HG02870 (cell line): ENCODE measurements around the gene HSPB6.
"Not testable (repeated sequence)": the region's sequence is repeated elsewhere in the genome, so short reads cannot be mapped to it uniquely, and the experiment has no call there.

Source experiments
- ATAC-seq: cut with Tn5 transposase; IDR thresholded peaks from one replicate; pipeline ENCODE4 v1.9.1; 2021; ENCODE audit warnings: mild to moderate bottlenecking, moderate library complexity; ENCODE audit not compliant: unreplicated experiment

Gene HSPB6

GRCh38 chr19:35732540-35733179, 24.2 kb downstream of the HSPB6 start:
- ATAC-seq: no peak

- no peak for ATAC-seq
Observed at GRCh38 chr19:35731779-35732405, 24.9 kb downstream of the HSPB6 start.

GRCh38 chr19:35731353-35731752, 25.5 kb downstream of the HSPB6 start:
- no peak for ATAC-seq

GRCh38 chr19:35730326-35730725, 26.5 kb downstream of the HSPB6 start:
- ATAC-seq: no peak

- ATAC-seq: no peak
Observed at GRCh38 chr19:35729763-35730162, 27.1 kb downstream of the HSPB6 start.

GRCh38 chr19:35729021-35729420, 27.8 kb downstream of the HSPB6 start:
- no peak for ATAC-seq

- no peak for ATAC-seq
Observed at GRCh38 chr19:35727956-35728706, 28.7 kb downstream of the HSPB6 start.

GRCh38 chr19:35727053-35727955, 29.5 kb downstream of the HSPB6 start:
- no peak for ATAC-seq

- no peak for ATAC-seq
Observed at GRCh38 chr19:35725216-35725861, 31.5 kb downstream of the HSPB6 start.

GRCh38 chr19:35724560-35724959, 32.3 kb downstream of the HSPB6 start:
- ATAC-seq: no peak

GRCh38 chr19:35724132-35724531, 32.7 kb downstream of the HSPB6 start:
- not testable (repeated sequence) for ATAC-seq

GRCh38 chr19:35723671-35724070, 33.2 kb downstream of the HSPB6 start:
- ATAC-seq: no peak

GRCh38 chr19:35722897-35723296, 33.9 kb downstream of the HSPB6 start:
- no peak for ATAC-seq

GRCh38 chr19:35722461-35722860, 34.4 kb downstream of the HSPB6 start:
- no peak for ATAC-seq

- ATAC-seq: no peak
Observed at GRCh38 chr19:35721374-35721773, 35.5 kb downstream of the HSPB6 start.

- ATAC-seq: no peak
Observed at GRCh38 chr19:35720648-35721047, 36.2 kb downstream of the HSPB6 start.

GRCh38 chr19:35720163-35720524, 36.7 kb downstream of the HSPB6 start:
- no peak for ATAC-seq

GRCh38 chr19:35719402-35720162, 37.2 kb downstream of the HSPB6 start:
- ATAC-seq: no peak

- ATAC-seq: no peak
Observed at GRCh38 chr19:35718345-35719041, 38.3 kb downstream of the HSPB6 start.
